NCI-H1105 treated with DMSO at 0.1 percent for 48 hours (cell line): ENCODE data around the gene ANKRD27.
"Not testable (repeated sequence)": the region's sequence is repeated elsewhere in the genome, so short reads cannot be mapped to it uniquely, and the experiment has no call there.

Experiments
- DNase-seq: peaks from one replicate; lab custom pipeline; 2025; lab: John Stamatoyannopoulos, UW

Gene ANKRD27

DNA sequence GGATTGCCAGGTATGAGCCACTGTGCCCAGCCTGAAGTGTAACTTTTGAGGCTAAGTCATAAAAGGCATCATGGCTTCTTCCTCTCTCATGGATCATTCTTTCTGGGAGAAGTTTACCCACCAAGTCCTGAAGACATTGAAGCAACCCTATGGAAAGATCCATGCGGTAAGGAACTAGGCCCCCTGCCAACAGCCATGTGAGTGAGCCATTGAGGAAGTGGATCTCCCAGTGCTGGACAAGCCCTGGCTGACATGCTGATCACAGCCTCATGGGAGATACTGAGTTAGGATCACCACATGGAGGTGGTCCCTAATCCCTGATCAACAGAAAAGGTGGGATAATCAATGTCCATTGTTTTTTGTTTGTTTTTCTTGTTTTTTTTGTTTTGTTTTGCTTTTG is 13.3 kb upstream of the ANKRD27 start:
- DNase-seq: no peak

GRCh38 chr19:32687681-32688080 is 12.7 kb upstream of the ANKRD27 start:
- DNase-seq: no peak

- DNase-seq: no peak
Measured at GRCh38 chr19:32686847-32687475, 12.0 kb upstream of the ANKRD27 start.

GRCh38 chr19:32682317-32682716 is 7.3 kb upstream of the ANKRD27 start:
- DNase-seq: no peak

DNA sequence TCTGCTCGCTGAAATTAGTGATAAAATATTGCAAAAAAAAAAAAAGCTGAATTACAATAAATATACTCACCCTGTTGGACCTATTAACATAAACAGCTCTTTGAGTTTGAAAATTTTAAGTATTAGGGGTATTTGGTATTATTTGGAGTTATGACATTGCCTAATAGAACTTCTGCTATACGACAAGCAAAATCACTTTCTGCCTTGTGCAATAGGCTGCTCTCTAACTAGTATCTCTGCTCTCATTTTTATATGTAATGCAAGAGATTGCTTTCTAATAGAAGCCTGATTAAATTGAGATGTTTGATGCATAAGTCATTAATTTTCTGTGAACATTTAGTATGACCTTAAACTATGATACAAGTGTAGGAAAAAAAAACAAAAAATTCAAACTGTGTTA is 6.0 kb upstream of the ANKRD27 start:
- no peak for DNase-seq

DNA sequence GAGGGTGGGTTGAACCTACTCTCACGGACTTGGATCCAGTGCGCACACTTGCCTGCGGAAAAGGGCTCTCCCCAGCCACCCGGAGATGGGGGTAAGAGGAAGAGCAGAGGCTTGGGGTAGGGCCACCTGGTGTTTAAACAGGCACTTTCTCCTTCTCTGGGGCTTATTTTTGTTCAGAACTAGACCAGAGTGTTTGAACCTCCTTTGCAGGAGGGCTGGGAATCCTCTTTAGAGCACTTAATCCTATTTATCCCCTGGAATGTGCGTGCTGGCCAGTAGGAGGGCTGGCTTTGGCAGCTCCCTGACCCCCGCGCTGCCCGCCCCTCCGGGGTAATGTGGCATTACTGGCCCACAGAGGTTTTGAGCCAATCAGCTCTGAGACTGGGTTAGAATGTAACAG is 2.7 kb upstream of the ANKRD27 start:
- no peak for DNase-seq

- no peak for DNase-seq
Measured at GRCh38 chr19:32676895-32677359, 1.9 kb upstream of the ANKRD27 start.

DNA sequence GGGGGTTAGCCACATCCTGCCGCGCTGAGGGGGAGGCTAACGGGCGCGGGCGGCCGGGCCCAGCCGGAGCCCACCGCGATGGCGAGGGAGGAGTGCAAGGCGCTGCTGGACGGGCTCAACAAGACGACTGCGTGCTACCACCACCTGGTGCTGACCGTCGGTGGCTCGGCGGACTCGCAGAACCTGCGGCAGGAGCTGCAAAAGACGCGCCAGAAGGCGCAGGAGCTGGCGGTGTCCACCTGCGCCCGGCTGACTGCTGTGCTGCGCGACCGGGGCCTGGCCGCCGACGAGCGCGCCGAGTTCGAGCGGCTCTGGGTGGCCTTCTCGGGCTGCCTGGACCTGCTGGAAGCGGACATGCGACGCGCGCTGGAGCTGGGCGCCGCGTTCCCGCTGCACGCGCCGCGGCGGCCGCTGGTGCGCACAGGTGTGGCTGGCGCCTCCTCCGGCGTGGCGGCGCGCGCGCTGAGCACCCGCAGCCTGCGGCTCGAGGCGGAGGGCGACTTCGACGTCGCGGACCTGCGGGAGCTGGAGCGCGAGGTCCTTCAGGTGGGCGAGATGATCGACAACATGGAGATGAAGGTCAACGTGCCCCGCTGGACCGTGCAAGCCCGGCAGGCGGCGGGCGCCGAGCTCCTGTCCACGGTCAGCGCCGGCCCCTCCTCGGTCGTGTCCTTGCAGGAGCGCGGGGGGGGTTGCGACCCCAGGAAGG is 1.4 kb upstream of the ANKRD27 start:
- DNase-seq: peak; percentile 31

DNA sequence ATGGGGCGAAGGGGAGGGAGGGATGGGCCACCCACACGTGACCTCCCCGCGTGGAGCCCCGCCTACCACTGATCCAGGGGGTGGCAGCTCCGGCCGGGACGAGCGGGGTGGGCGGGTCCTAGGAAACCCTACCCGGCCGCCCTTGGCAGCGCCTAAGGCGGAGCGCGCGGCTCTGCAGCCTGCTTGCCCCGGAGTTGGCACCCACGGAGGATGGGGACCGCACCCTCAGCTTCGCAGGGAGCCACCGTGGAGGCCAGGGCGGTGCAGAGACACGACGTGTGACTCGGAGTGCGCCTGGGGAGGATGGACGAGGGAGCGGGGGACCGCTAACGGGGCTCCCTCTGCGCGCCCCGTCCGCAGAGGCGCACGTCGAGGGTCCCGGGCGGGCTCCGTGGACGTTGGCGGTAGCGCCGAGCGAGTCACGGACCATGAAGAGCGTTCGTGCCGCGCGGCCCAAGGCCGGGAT is 773 bp upstream of the ANKRD27 start, which contains the start of gene RGS9BP:
Gene RGS9BP, plus strand, starts transcription at position 129 of the 466 bp plus-strand sequence. CDS start 416 bp downstream, outside the sequence.
- DNase-seq: peak; percentile 52

DNA sequence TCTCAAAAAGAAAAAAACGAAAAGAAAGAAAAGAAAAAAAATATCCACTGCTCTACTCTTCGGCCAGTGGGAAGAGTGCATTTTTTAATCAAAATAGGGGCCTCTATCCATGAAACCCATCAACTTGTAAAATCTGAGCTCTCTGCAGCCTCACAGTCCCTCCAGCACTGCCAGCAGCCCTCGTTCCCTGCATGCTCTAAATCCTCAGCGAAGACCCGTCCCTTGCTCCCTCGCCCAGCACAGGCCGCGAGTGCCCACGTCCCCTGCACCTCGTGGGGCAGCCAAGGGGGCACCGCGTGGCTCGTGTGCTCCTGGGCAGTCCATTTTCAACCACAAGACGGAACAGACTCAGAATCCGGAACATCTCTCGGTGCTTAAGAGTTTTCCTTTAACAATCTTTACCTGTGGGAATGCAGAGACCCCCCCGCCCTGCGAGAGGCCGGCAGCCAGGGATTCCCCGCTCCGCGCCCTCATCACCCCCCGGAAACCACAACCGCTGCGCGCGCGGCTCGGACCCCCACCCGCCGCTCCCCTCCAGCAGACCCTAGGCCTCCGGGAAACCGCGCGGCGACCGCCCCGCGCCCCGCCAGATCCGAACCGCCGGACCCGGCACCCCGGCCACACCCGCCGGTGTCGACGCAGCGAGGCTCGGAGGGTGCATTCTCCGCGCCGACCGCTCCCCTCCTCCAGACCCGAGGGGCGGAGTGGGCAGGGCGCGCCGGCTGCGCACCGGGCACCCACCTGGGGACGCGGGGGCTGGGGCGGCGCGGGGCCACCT is 638 bp downstream of the ANKRD27 start:
- DNase-seq: no peak

- DNase-seq: no peak
Measured at GRCh38 chr19:32673573-32673972, 1.4 kb downstream of the ANKRD27 start.

GRCh38 chr19:32672841-32673240 is 2.1 kb downstream of the ANKRD27 start:
- no peak for DNase-seq

DNA sequence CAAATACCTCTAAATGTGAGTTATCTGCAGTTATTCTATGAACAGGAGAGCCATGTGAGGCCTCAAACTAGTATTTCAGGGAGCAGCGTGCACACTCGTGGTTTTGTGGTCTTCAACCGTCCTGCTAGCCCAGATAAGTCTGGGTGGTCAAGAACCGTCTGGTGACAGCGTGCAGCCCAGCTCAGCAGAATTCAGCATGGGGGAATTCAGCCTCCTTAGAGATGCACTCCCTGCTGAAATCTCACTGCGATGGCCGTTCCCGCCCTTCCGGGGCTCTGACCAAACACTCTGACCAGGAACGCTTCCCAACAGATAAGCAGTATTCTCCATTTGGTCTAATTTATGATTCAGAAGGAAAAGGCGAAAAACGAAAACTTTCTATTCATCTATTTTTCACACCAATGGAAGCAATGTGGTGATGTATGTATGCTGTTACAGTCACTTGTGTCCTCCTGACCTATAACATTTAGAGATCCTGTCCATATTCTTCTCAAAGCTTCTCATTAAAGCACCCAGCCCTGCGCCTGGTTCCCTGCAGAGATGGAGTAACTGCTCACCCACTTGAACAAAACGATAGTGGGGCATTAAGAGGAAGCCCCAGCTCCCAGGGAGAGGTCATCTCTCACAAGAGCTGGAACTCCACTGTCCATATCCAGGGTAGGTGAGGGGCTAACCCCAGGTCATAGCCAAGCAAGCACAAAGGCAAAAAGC is 2.9 kb downstream of the ANKRD27 start:
- no peak for DNase-seq

- no peak for DNase-seq
Measured at GRCh38 chr19:32669310-32669709, 5.7 kb downstream of the ANKRD27 start.

GRCh38 chr19:32666084-32666483 is 8.9 kb downstream of the ANKRD27 start:
- no peak for DNase-seq

DNA sequence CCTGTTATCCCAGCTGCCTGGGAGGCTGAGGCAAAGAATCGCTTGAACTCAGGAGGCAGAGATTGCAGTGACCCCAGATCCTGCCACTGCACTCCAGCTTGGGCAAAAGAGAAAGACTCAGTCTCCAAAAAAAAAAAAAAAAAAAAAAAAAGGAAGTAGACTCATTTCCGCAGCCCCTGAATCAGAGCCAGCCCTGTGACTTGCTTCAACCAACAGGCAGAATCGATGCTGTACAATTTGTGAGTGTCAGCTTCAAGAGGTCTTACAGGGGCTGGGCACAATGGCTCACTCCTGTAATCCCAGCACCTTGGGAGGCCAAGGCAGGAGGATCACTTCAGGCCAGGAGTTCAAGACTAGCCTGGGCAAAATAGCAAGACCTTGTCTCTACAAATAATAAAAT is 12.8 kb downstream of the ANKRD27 start:
- DNase-seq: no peak

DNA sequence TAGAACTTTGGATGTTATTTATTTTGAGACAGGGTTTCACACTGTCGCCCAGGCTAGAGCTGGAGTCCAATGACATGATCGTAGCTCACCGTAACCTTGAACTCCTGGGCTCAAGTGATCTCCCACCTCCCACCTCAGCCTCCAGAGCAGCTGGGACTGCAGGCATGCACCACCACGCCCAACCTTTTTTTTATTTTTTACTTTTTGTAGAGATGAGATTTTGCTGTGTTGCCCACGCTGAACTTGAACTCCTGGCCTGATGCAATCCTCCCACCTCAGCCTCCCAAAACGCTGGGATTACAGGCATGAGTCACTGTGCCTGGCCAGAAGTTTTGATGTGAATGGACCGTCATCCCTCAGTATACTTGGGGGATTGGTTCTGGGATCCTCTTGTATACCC is 13.7 kb downstream of the ANKRD27 start:
- DNase-seq: no peak

- DNase-seq: no peak
Measured at GRCh38 chr19:32658527-32658926, 16.5 kb downstream of the ANKRD27 start.

GRCh38 chr19:32658075-32658474 is 16.9 kb downstream of the ANKRD27 start:
- no peak for DNase-seq

GRCh38 chr19:32656379-32656778 is 18.6 kb downstream of the ANKRD27 start:
- DNase-seq: not testable (repeated sequence)

DNA sequence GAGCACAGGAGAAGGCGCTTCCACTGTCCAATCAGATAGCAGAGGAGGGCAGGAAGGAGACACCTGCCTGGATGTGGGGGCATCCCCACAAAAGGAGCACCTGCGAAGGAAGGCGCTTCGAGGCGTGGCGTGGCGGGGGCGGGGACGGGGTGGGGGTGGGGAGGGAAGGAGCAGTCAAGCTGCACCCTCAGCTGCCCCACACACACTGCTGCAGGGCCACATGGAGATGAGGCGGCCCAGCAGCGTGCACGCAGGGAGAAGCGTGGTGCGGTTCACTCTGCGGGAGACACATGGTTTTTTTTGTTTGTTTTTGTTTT is 21.4 kb downstream of the ANKRD27 start:
- DNase-seq: no peak

DNA sequence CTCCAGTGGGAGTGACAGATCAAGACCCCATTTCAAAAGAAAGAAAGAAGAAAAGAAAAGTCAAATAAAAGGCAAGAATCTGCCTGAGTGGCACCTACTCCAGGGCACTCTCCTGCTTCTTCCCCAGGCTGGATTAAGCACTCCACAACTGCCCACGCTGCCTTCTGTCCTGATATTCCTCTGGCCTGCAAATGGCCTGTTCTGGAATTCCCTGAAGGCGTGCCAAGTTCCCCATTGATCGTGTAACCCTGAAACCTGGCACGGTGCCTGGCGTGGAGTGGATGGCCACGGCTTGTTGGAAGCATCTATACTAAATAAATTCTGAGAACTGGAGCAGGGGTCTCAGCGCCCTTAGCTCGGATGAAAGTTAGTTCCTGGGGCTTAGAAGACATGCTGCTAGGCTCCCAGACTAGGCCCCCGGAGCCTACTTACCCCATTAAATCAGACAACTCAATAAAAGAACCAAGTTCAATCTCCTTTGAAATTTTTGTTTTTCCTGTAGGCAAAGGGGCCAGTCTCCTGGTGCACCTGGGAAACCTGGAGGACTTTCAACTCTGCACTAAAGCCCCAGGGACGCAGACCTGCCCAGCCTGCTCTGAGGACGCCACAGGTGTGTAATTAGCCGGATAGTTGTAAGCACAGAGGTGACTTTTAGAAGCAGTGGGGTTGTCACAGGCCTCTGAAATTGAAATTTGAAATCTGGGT is 21.9 kb downstream of the ANKRD27 start:
- peak; percentile 33 for DNase-seq
